CD4-positive, CD25-positive, alpha-beta regulatory T cell (primary cell): ENCODE measurements around the gene GMDS. TPM values are rescaled to one million over a fixed set of nuclear protein-coding genes. Genes with fewer than 3 reads are reported as not detected.

Experiments
- ATAC-seq, 2 donors: fragments of 150-1000 bp; cut with Tn5 transposase; one replicate each; pipeline ENCODE4 v1.10.0; 2021; ENCODE audit warnings: low read depth in 2 of 2, moderate number of reproducible peaks in 2 of 2, moderate library complexity in 1 of 2
- DNase-seq, 3 donors: peaks; one replicate each; pipeline versions ENCODE4 v3.0.0 to v3.0.0-alpha.2; 2012 to 2022; ENCODE audit warnings: mixed read lengths in 1 of 3
- H3K27ac ChIP-seq: one replicate; pipeline ENCODE4 v1.7.0; 2013; ENCODE audit warnings: mild to moderate bottlenecking, low read length; ENCODE audit not compliant: insufficient read depth, poor library complexity, severe bottlenecking
- H3K27me3 ChIP-seq: one replicate; pipeline ENCODE4 v1.7.0; 2013; ENCODE audit warnings: low read length; ENCODE audit not compliant: control insufficient read depth, insufficient read depth
- H3K36me3 ChIP-seq: one replicate; pipeline ENCODE4 v1.7.0; 2013; ENCODE audit warnings: mild to moderate bottlenecking, low read length, moderate library complexity; ENCODE audit not compliant: control insufficient read depth, insufficient read depth
- H3K4me1 ChIP-seq: 2 replicates; pipeline ENCODE4 v1.7.0; 2013; ENCODE audit warnings: mild to moderate bottlenecking, low read length; ENCODE audit not compliant: insufficient read depth, control insufficient read depth, poor library complexity, severe bottlenecking
- H3K4me3 ChIP-seq: one replicate; pipeline ENCODE4 v1.7.0; 2013; ENCODE audit warnings: low read depth, mild to moderate bottlenecking, low read length, moderate library complexity
- H3K9me3 ChIP-seq, 2 experiments: 1 replicate in 1 of 2; 2 replicates in 1 of 2; pipeline ENCODE4 v1.7.0; 2013; ENCODE audit warnings: low read length in 2 of 2, mild to moderate bottlenecking in 1 of 2, moderate library complexity in 1 of 2; ENCODE audit not compliant: control insufficient read depth in 2 of 2
- H3K27ac Mint-ChIP-seq, 3 donors: one replicate each; pipeline ENCODE4 v1.8.0; 2020 to 2022; ENCODE audit warnings: mild to moderate bottlenecking in 3 of 3, mixed read lengths in 3 of 3, moderate library complexity in 2 of 3
- H3K27me3 Mint-ChIP-seq: one replicate; pipeline ENCODE4 v1.8.0; 2022; ENCODE audit warnings: mild to moderate bottlenecking, mixed read lengths
- H3K36me3 Mint-ChIP-seq: one replicate; pipeline ENCODE4 v1.8.0; 2020; ENCODE audit warnings: mixed read lengths
- H3K4me1 Mint-ChIP-seq, 4 donors: one replicate each; pipeline ENCODE4 v1.8.0; 2020 to 2022; ENCODE audit warnings: mixed read lengths in 4 of 4, mild to moderate bottlenecking in 1 of 4
- H3K4me3 Mint-ChIP-seq, 4 donors: one replicate each; pipeline ENCODE4 v1.8.0; 2020 to 2022; ENCODE audit warnings: mild to moderate bottlenecking in 4 of 4, mixed read lengths in 4 of 4, moderate library complexity in 3 of 4
- H3K9me3 Mint-ChIP-seq, 7 donors: one replicate each; pipeline ENCODE4 v1.8.0; 2020 to 2022; ENCODE audit warnings: mixed read lengths in 7 of 7, mild to moderate bottlenecking in 3 of 7, moderate library complexity in 2 of 7
- polyA plus RNA-seq, 4 donors: library from polyadenylated mRNA; unstranded; fragments of 300-500 nt; fragmentation: Illumina TruSeq; gene quantifications; one replicate each; pipeline ENCODE4 v1.2.3, GENCODE V29; 2021
- total RNA-seq: library from RNA; stranded (reverse); gene quantifications from one replicate; pipeline ENCODE4 v1.2.3, GENCODE V29; 2022

The GMDS gene
- total and polyA plus RNA-seq, 5 donors from 2014 or later, result 17.5 to 23.9 (median 20.2) TPM

GRCh38 chr6:1720620-1721322 is 524.6 kb downstream of the GMDS start:
- peaks cover 0 to 4% (median 0%) of the 10 kb centered on the region in 4 donors for H3K4me1 Mint-ChIP-seq
- H3K27me3 Mint-ChIP-seq, result no peaks in the 10 kb centered on the region
- no peaks in the 10 kb centered on the region for H3K9me3 Mint-ChIP-seq
- peak overlapping the region in 1 of 3 donors; percentile 7 for H3K27ac Mint-ChIP-seq
- H3K36me3 Mint-ChIP-seq, result peaks cover 30% of the 10 kb centered on the region
- DNase-seq (no peak), ATAC-seq (no peak)
- H3K36me3 ChIP-seq, result no peaks in the 10 kb centered on the region
- no peaks in the 10 kb centered on the region for H3K27me3 ChIP-seq
- H3K4me3 Mint-ChIP-seq, result no peak overlapping the region
- no peaks in the 10 kb centered on the region for H3K4me1 ChIP-seq
- H3K27ac ChIP-seq, result no peak overlapping the region
- H3K9me3 ChIP-seq, result no peaks in the 10 kb centered on the region
- H3K4me3 ChIP-seq, result no peak overlapping the region

- Histone ChIP-seq H3K4me3 (no peak overlapping the region), H3K4me1 (no peaks in the 10 kb centered on the region), H3K27ac (no peak overlapping the region), H3K9me3 (no peaks in the 10 kb centered on the region), H3K27me3 (no peaks in the 10 kb centered on the region), H3K36me3 (no peaks in the 10 kb centered on the region)
- no peak for DNase-seq
- H3K27ac Mint-ChIP-seq, result no peak overlapping the region
- no peaks in the 10 kb centered on the region for H3K9me3 Mint-ChIP-seq
- H3K36me3 Mint-ChIP-seq, result peaks cover 22% of the 10 kb centered on the region
- no peak overlapping the region for H3K4me3 Mint-ChIP-seq
- peaks cover 0 to 4% (median 0%) of the 10 kb centered on the region in 4 donors for H3K4me1 Mint-ChIP-seq
- H3K27me3 Mint-ChIP-seq, result no peaks in the 10 kb centered on the region
- no peak for ATAC-seq
Observed at GRCh38 chr6:1719922-1720321, 525.5 kb downstream of the GMDS start.

GRCh38 chr6:1716868-1717267 is 528.5 kb downstream of the GMDS start:
- Histone ChIP-seq H3K36me3 (no peaks in the 10 kb centered on the region), H3K27me3 (no peaks in the 10 kb centered on the region), H3K4me3 (no peak overlapping the region), H3K27ac (no peak overlapping the region), H3K9me3 (no peaks in the 10 kb centered on the region), H3K4me1 (no peaks in the 10 kb centered on the region)
- Mint-ChIP-seq H3K9me3 (no peaks in the 10 kb centered on the region), H3K36me3 (peaks cover 22% of the 10 kb centered on the region), H3K4me3 (no peak overlapping the region), H3K4me1 (peaks cover 0 to 4% (median 0%) of the 10 kb centered on the region in 4 donors), H3K27ac (no peak overlapping the region), H3K27me3 (no peaks in the 10 kb centered on the region)
- DNase-seq (no peak), ATAC-seq (no peak)

GRCh38 chr6:1716396-1716795 is 529.0 kb downstream of the GMDS start:
- no peak overlapping the region for H3K4me3 Mint-ChIP-seq
- no peaks in the 10 kb centered on the region for H3K27me3 Mint-ChIP-seq
- no peaks in the 10 kb centered on the region for H3K27me3 ChIP-seq
- no peaks in the 10 kb centered on the region for H3K4me1 ChIP-seq
- DNase-seq (no peak), ATAC-seq (no peak)
- no peaks in the 10 kb centered on the region for H3K36me3 ChIP-seq
- H3K9me3 ChIP-seq, result no peaks in the 10 kb centered on the region
- peaks cover 22% of the 10 kb centered on the region for H3K36me3 Mint-ChIP-seq
- no peak overlapping the region for H3K4me3 ChIP-seq
- no peak overlapping the region for H3K27ac Mint-ChIP-seq
- H3K9me3 Mint-ChIP-seq, result no peaks in the 10 kb centered on the region
- no peak overlapping the region for H3K27ac ChIP-seq
- peaks cover 0 to 4% (median 0%) of the 10 kb centered on the region in 4 donors for H3K4me1 Mint-ChIP-seq

- ATAC-seq (no peak), DNase-seq (no peak)
- Histone ChIP-seq H3K27ac (no peak overlapping the region), H3K4me1 (no peaks in the 10 kb centered on the region), H3K36me3 (no peaks in the 10 kb centered on the region), H3K4me3 (no peak overlapping the region), H3K9me3 (no peaks in the 10 kb centered on the region), H3K27me3 (no peaks in the 10 kb centered on the region)
- no peak overlapping the region for H3K27ac Mint-ChIP-seq
- H3K4me3 Mint-ChIP-seq, result no peak overlapping the region
- H3K9me3 Mint-ChIP-seq, result no peaks in the 10 kb centered on the region
- peaks cover 22% of the 10 kb centered on the region for H3K36me3 Mint-ChIP-seq
- H3K27me3 Mint-ChIP-seq, result no peaks in the 10 kb centered on the region
- H3K4me1 Mint-ChIP-seq, result no peaks in the 10 kb centered on the region
Observed at GRCh38 chr6:1715336-1715735, 530.1 kb downstream of the GMDS start.

- Histone ChIP-seq H3K27ac (no peak overlapping the region), H3K4me3 (no peak overlapping the region), H3K27me3 (no peaks in the 10 kb centered on the region), H3K9me3 (no peaks in the 10 kb centered on the region), H3K4me1 (no peaks in the 10 kb centered on the region), H3K36me3 (no peaks in the 10 kb centered on the region)
- Mint-ChIP-seq H3K4me1 (no peaks in the 10 kb centered on the region), H3K27me3 (no peaks in the 10 kb centered on the region), H3K4me3 (no peak overlapping the region), H3K27ac (no peak overlapping the region), H3K9me3 (no peaks in the 10 kb centered on the region), H3K36me3 (peaks cover 22% of the 10 kb centered on the region)
- ATAC-seq (no peak), DNase-seq (no peak)
Observed at GRCh38 chr6:1714654-1715053, 530.8 kb downstream of the GMDS start.

GRCh38 chr6:1713016-1713600 is 532.3 kb downstream of the GMDS start:
- no peak overlapping the region for H3K4me3 ChIP-seq
- no peak for DNase-seq
- H3K27me3 ChIP-seq, result no peaks in the 10 kb centered on the region
- no peaks in the 10 kb centered on the region for H3K36me3 ChIP-seq
- Mint-ChIP-seq H3K27me3 (no peaks in the 10 kb centered on the region), H3K36me3 (peaks cover 15% of the 10 kb centered on the region), H3K9me3 (no peaks in the 10 kb centered on the region), H3K4me3 (no peak overlapping the region), H3K4me1 (no peaks in the 10 kb centered on the region), H3K27ac (no peak overlapping the region)
- no peaks in the 10 kb centered on the region for H3K9me3 ChIP-seq
- H3K27ac ChIP-seq, result no peak overlapping the region
- no peak for ATAC-seq
- no peaks in the 10 kb centered on the region for H3K4me1 ChIP-seq

GRCh38 chr6:1712451-1712850 is 533.0 kb downstream of the GMDS start:
- Mint-ChIP-seq H3K27ac (no peak overlapping the region), H3K9me3 (no peaks in the 10 kb centered on the region), H3K27me3 (no peaks in the 10 kb centered on the region), H3K36me3 (peaks cover 12% of the 10 kb centered on the region), H3K4me3 (no peak overlapping the region), H3K4me1 (no peaks in the 10 kb centered on the region)
- Histone ChIP-seq H3K27ac (no peak overlapping the region), H3K36me3 (no peaks in the 10 kb centered on the region), H3K9me3 (no peaks in the 10 kb centered on the region), H3K4me1 (no peaks in the 10 kb centered on the region), H3K4me3 (no peak overlapping the region), H3K27me3 (no peaks in the 10 kb centered on the region)
- no peak for DNase-seq
- no peak for ATAC-seq
